A549 (cell line): Measurements from ENCODE around the gene NXPH4. TPM values are rescaled to one million over a fixed set of nuclear protein-coding genes. Genes with fewer than 3 reads are reported as not detected.

Source experiments
- ATAC-seq, 2 experiments: fragments of 200-7000 bp in 1 of 2; fragments of >200 bp in 1 of 2; cut with Nextera tagmentation in 1 of 2; cut with Tn5 transposase in 1 of 2; 3 replicates each; pipeline versions ENCODE4 v1.8.0 to v1.9.1; 2018 to 2020; ENCODE audit warnings: mild to moderate bottlenecking in 1 of 2, moderate library complexity in 1 of 2
- CTCF ChIA-PET: fragments of 300-600 bp; sonication (Branson Sonifier 250); formaldehyde crosslinking; extraction: SDS; loops from one replicate; lab custom pipeline; 2021; ENCODE audit warnings: antibody characterized with exemption, inconsistent platforms; lab: Yijun Ruan, JAX
- POLR2A ChIA-PET: fragments of 350-600 bp; formaldehyde crosslinking; extraction: SDS; loops from one replicate; lab custom pipeline; 2021; ENCODE audit warnings: antibody characterized with exemption, inconsistent platforms; lab: Yijun Ruan, JAX
- DNase-seq, 2 experiments: peaks; one replicate each; pipeline versions ENCODE4 v3.0.0 to v3.0.0-alpha.2; 2011 to 2016; ENCODE audit warnings: low read depth in 1 of 2, low spot score in 1 of 2
- FAIRE-seq: peaks from 2 replicates; lab custom pipeline; 2011; peaks lifted over from hg19 to GRCh38; lab: Jason Lieb, UNC
- H3K27ac ChIP-seq, 2 experiments: fragments of >200 bp; sonication (Bioruptor Twin); formaldehyde crosslinking; 3 replicates each; pipeline ENCODE4 v1.5.1; 2016 to 2017
- H3K4me1 ChIP-seq: fragments of >200 bp; sonication (Bioruptor Twin); formaldehyde crosslinking; 3 replicates; pipeline ENCODE4 v1.6.1; 2016
- H3K4me2 ChIP-seq: fragments of >200 bp; sonication (Bioruptor Twin); formaldehyde crosslinking; 3 replicates; pipeline ENCODE4 v1.6.1; 2016
- H3K4me3 ChIP-seq: fragments of >200 bp; sonication (Bioruptor Twin); formaldehyde crosslinking; 3 replicates; pipeline ENCODE4 v1.5.1; 2016
- H3K9me3 ChIP-seq: fragments of >200 bp; sonication (Bioruptor Twin); formaldehyde crosslinking; 3 replicates; pipeline ENCODE4 v1.6.1; 2016
- CHD4 ChIP-seq: fragments of 200-600 bp; sonication (generic); IDR thresholded peaks from 2 replicates; pipeline ENCODE4 v1.6.1; 2016; ENCODE audit warnings: antibody characterized with exemption, mild to moderate bottlenecking, borderline replicate concordance
- ESRRA ChIP-seq: fragments of 150-350 bp; IDR thresholded peaks from 2 replicates; pipeline ENCODE4 v1.6.1; 2014; ENCODE audit warnings: mild to moderate bottlenecking, low read length, borderline replicate concordance
- HOXB5 ChIP-seq: fragments of 250-450 bp; sonication (Bioruptor Pico); IDR thresholded peaks from 2 replicates; pipeline ENCODE4 v1.5.0; 2020; ENCODE audit warnings: mild to moderate bottlenecking, moderate library complexity
- JUN ChIP-seq, 2 experiments: fragments of >200 bp; sonication (Bioruptor Twin); formaldehyde crosslinking; IDR thresholded peaks; 2 replicates in 1 of 2; 3 replicates in 1 of 2; pipeline ENCODE4 v1.6.1; 2016 to 2017
- MYC ChIP-seq: IDR thresholded peaks from 2 replicates; pipeline ENCODE4 v1.6.1; 2012; ENCODE audit warnings: mild to moderate bottlenecking, inconsistent platforms, low read length, improper control_type of control experiment, borderline replicate concordance
- NFE2L2 ChIP-seq: fragments of 150-350 bp; conservative IDR thresholded peaks from 2 replicates; pipeline ENCODE4 v1.6.1; 2014; ENCODE audit warnings: low read length
- NPAS2 ChIP-seq: fragments of 250-450 bp; sonication (Bioruptor Pico); IDR thresholded peaks from 2 replicates; pipeline ENCODE4 v1.8.0; 2022; ENCODE audit warnings: mild to moderate bottlenecking, moderate library complexity, borderline replicate concordance
- PHF8 ChIP-seq: fragments of 200-600 bp; sonication (generic); IDR thresholded peaks from 2 replicates; pipeline ENCODE4 v1.6.1; 2016; ENCODE audit warnings: low read depth, mild to moderate bottlenecking, antibody characterized with exemption, moderate library complexity, borderline replicate concordance
- POLR2A ChIP-seq: IDR thresholded peaks from 2 replicates; pipeline ENCODE4 v1.6.1; 2012; ENCODE audit warnings: mild to moderate bottlenecking, low read length
- RARB ChIP-seq: fragments of 250-450 bp; sonication (Bioruptor Pico); IDR thresholded peaks from 2 replicates; pipeline ENCODE4 v1.8.0; 2021; ENCODE audit warnings: mild to moderate bottlenecking, moderate library complexity
- TP53 ChIP-seq: fragments of 250-450 bp; sonication (Bioruptor Pico); IDR thresholded peaks from 2 replicates; pipeline ENCODE4 v1.5.0; 2021; ENCODE audit warnings: mild to moderate bottlenecking, moderate library complexity
- WGBS: methylation state at CpG from one replicate; pipeline ENCODE4 v1.1.6; 2017; ENCODE audit errors: missing lambda C conversion rate; 5-methylcytosine and 5-hydroxymethylcytosine counted together
- polyA plus RNA-seq, 4 experiments: library from polyadenylated mRNA; depleted of rRNA in 3 of 4; stranded (reverse); fragments of >200 nt; fragmentation: RNase III in 1 of 4; extraction: RNeasy Plus Mini Kit Qiagen cat#74134 plus additional on column Dnase treatment in 1 of 4; gene quantifications; 2 replicates in 3 of 4; 3 replicates in 1 of 4; pipeline ENCODE4 v1.2.3, GENCODE V29; 2011 to 2017
- TF ChIP-seq, protein P1 (sequence below): IDR thresholded peaks from 2 replicates; pipeline ENCODE4 v1.6.1; 2012; ENCODE audit warnings: low read depth, borderline replicate concordance
- TF ChIP-seq, protein P2 (sequence below): fragments of 200-600 bp; sonication (generic); IDR thresholded peaks from 2 replicates; pipeline ENCODE4 v1.6.1; 2016; ENCODE audit warnings: antibody characterized with exemption, mild to moderate bottlenecking, moderate library complexity
- TF ChIP-seq, protein P3 (sequence below): IDR thresholded peaks from 2 replicates; pipeline ENCODE4 v1.6.1; 2012
- TF ChIP-seq, protein P4 (sequence below): fragments of 450-650 bp; IDR thresholded peaks from 2 replicates; pipeline ENCODE4 v1.6.1; 2014; ENCODE audit warnings: antibody characterized with exemption

NXPH4 gene
- polyA plus RNA-seq, 2 of the 4 experiments (the other 2 are of a cell fraction), result 0.52 to 3.5 TPM

DNA sequence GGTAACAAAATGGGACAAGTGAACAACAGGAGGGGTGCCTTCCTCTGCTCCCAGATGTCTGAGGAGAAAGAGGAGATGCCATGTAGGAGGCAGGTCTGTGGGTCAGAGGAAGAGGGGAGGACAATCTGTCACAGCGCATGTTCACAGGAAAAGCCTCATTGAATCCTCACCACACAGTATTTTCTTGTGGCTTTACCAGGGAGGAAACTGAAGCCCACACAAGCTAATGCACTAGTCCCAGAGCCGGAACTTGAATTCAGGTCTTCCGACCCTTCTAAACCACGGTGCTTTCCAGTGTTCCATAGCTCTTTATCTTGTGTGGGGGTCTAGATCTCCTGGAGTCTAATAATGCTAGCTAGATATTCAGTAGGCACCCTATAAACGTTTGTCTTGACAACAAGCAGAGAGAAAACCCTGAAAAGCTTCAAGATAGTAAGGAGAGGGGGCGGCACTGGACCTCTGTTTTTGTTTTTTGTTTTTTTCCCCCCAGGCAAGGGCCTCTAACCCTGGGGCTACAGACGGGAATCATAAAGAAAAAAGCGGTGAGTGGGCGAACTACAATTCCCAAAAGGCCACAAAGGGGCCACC lies 12.5 kb downstream of the NXPH4 start:
- 13% methylated on average over 9 of the region's 9 CpGs for WGBS
- no peaks in the 10 kb centered on the region for H3K9me3 ChIP-seq
- H3K4me1 ChIP-seq, result peaks cover 12% of the 10 kb centered on the region; the same call in 2 of the 3 replicates
- ChIA-PET POLR2A (interaction anchor here (0.8 to 2.6 kb wide), 3 partner anchors 10 to 15 kb away, joined by 4 to 20 read pairs (median 6); no protein-coding TSS in a partner anchor), CTCF (interaction anchor here (0.7 to 26.5 kb wide), 9 partner anchors 12 to 234 kb away, joined by 3 to 615 read pairs (median 4); partner anchors contain the start of gene NXPH4)
- FAIRE-seq, result no peak
- peak overlapping the region; percentile 98 for H3K4me2 ChIP-seq
- H3K4me3 ChIP-seq, result peak overlapping the region; percentile 78
- peak; percentile 11 to 16; a peak in 4 of 6 replicates for ATAC-seq
- H3K27ac ChIP-seq, result peak overlapping the region; percentile 32 to 95; a peak in 4 of 6 replicates
- TF ChIP-seq HOXB5 (CRISPR knock-in tag) (no peak), ESRRA (no peak), NPAS2 (CRISPR knock-in tag) (no peak), TP53 (no peak), JUN (IDR thresholded peaks at IDR 0.05) (no peak), CHD4 (no peak)
- TF ChIP-seq, protein P1, sequence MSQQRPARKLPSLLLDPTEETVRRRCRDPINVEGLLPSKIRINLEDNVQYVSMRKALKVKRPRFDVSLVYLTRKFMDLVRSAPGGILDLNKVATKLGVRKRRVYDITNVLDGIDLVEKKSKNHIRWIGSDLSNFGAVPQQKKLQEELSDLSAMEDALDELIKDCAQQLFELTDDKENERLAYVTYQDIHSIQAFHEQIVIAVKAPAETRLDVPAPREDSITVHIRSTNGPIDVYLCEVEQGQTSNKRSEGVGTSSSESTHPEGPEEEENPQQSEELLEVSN, result no peak
- TF ChIP-seq, protein P2, sequence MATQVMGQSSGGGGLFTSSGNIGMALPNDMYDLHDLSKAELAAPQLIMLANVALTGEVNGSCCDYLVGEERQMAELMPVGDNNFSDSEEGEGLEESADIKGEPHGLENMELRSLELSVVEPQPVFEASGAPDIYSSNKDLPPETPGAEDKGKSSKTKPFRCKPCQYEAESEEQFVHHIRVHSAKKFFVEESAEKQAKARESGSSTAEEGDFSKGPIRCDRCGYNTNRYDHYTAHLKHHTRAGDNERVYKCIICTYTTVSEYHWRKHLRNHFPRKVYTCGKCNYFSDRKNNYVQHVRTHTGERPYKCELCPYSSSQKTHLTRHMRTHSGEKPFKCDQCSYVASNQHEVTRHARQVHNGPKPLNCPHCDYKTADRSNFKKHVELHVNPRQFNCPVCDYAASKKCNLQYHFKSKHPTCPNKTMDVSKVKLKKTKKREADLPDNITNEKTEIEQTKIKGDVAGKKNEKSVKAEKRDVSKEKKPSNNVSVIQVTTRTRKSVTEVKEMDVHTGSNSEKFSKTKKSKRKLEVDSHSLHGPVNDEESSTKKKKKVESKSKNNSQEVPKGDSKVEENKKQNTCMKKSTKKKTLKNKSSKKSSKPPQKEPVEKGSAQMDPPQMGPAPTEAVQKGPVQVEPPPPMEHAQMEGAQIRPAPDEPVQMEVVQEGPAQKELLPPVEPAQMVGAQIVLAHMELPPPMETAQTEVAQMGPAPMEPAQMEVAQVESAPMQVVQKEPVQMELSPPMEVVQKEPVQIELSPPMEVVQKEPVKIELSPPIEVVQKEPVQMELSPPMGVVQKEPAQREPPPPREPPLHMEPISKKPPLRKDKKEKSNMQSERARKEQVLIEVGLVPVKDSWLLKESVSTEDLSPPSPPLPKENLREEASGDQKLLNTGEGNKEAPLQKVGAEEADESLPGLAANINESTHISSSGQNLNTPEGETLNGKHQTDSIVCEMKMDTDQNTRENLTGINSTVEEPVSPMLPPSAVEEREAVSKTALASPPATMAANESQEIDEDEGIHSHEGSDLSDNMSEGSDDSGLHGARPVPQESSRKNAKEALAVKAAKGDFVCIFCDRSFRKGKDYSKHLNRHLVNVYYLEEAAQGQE, result no peak
- DNase-seq, result no peak

DNA sequence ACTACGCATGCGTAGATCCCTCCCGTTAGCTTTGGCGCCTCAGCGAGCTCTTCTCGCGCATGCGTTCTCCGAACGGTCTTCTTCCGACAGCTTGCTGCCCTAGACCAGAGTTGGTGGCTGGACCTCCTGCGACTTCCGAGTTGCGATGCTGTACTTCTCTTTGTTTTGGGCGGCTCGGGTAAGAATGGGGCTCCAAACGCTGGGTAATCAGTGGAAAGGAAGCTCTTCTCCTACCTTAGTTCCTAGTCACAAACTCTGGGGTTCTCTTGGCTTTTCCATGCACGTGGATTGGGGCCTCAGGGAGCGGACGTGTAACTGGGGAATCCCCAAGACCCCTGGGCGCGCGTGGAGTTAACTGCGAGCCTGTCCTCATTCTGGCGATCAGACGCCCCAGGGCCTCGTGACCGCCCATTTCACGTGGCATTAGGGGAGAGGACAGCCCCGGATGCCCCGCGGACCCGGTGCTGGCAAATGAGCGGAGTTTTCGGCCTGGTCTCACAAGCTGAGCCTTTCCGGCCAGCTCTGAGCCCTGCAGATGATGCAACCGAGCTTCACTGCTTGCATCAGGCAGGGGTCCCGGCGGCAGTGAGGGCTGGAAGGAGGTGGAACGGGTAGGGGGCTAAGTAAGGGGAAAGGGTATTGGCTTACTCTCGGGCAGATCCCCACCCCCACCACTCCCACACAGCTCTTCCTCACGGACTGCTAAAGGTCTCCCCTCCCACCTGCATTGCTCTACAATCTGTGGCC lies 13.2 kb downstream of the NXPH4 start, which contains the start of gene SHMT2:
TSS of gene SHMT2 (plus strand) at position 78 of the 747 bp plus-strand sequence. CDS start at position 146, 68 bp downstream.
- peak; percentile 97 to 99 for DNase-seq
- peak; percentile 89 for FAIRE-seq
- peak within 1 kb of the TSS; percentile 78 for H3K4me3 ChIP-seq

More for the DNA sequence above, 13.2 kb downstream of the NXPH4 start, which contains the start of gene SHMT2:
- H3K27ac ChIP-seq, result peak within 1 kb of the TSS; percentile 82 to 95
- H3K9me3 ChIP-seq, result no peaks in the 10 kb centered on the region
- peak within 1 kb of the TSS; percentile 98 for H3K4me2 ChIP-seq
- TF ChIP-seq, protein P3, sequence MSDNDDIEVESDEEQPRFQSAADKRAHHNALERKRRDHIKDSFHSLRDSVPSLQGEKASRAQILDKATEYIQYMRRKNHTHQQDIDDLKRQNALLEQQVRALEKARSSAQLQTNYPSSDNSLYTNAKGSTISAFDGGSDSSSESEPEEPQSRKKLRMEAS, result peak; percentile 84
- TF ChIP-seq JUN (IDR thresholded peaks at IDR 0.05) (peak in 1 of 2 experiments; percentile 60; a peak in 2 of 5 replicates), POLR2A (peak; percentile 54), PHF8 (peak; percentile 47; the same call in 1 of the 2 replicates), MYC (peak; percentile 35; the same call in 1 of the 2 replicates), RARB (no peak), NFE2L2 (no peak)
- TF ChIP-seq, protein P1, result peak; percentile 39; the same call in 1 of the 2 replicates
- TF ChIP-seq, protein P4, sequence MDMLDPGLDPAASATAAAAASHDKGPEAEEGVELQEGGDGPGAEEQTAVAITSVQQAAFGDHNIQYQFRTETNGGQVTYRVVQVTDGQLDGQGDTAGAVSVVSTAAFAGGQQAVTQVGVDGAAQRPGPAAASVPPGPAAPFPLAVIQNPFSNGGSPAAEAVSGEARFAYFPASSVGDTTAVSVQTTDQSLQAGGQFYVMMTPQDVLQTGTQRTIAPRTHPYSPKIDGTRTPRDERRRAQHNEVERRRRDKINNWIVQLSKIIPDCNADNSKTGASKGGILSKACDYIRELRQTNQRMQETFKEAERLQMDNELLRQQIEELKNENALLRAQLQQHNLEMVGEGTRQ, result peak; percentile 67
- under 1% methylated on average over 35 of the region's 42 CpGs for WGBS
- ATAC-seq, result peak; percentile 75 to 83
- CTCF ChIA-PET, result interaction anchor here (0.7 to 26.5 kb wide), 12 partner anchors 12 to 354 kb away, joined by 3 to 615 read pairs (median 4); partner anchors contain the start of gene NXPH4
- peaks cover 12% of the 10 kb centered on the region; the same call in 2 of the 3 replicates for H3K4me1 ChIP-seq
- POLR2A ChIA-PET, result interaction anchor here (0.5 to 2.6 kb wide), 5 partner anchors 10 to 541 kb away, joined by 3 to 20 read pairs (median 4); no protein-coding TSS in a partner anchor
